GM18505 (cell line): ENCODE measurements around the gene RPS6KA2.

Source experiments
- ATAC-seq: cut with Tn5 transposase; IDR thresholded peaks from one replicate; pipeline ENCODE4 v1.9.1; 2021; ENCODE audit not compliant: unreplicated experiment
- POLR2A ChIP-seq: IDR thresholded peaks from 4 replicates; pipeline ENCODE4 v1.6.1; 2011; ENCODE audit warnings: borderline replicate concordance; ENCODE audit not compliant: insufficient read depth, insufficient read length; ENCODE audit errors: extremely low read depth

Gene RPS6KA2

GRCh38 chr6:166614171-166614583 is 12.9 kb downstream of the RPS6KA2 start:
- no peak for ATAC-seq
- TF ChIP-seq POLR2A = no peak

GRCh38 chr6:166613027-166613426 is 14.0 kb downstream of the RPS6KA2 start:
- ATAC-seq = no peak
- no peak for TF ChIP-seq POLR2A

GRCh38 chr6:166612471-166612881 is 14.6 kb downstream of the RPS6KA2 start:
- no peak for TF ChIP-seq POLR2A
- ATAC-seq = no peak

GRCh38 chr6:166611631-166612030 is 15.4 kb downstream of the RPS6KA2 start:
- ATAC-seq = no peak
- TF ChIP-seq POLR2A = no peak

GRCh38 chr6:166610069-166610468 is 17.0 kb downstream of the RPS6KA2 start:
- no peak for ATAC-seq
- no peak for TF ChIP-seq POLR2A

- ATAC-seq = no peak
- no peak for TF ChIP-seq POLR2A
These were observed 18.3 kb downstream of the RPS6KA2 start for GRCh38 chr6:166608774-166609173.

- TF ChIP-seq POLR2A = no peak
These were observed 21.3 kb downstream of the RPS6KA2 start for GRCh38 chr6:166605752-166606151.

GRCh38 chr6:166604911-166605310 is 22.1 kb downstream of the RPS6KA2 start:
- no peak for TF ChIP-seq POLR2A
- no peak for ATAC-seq

More at GRCh38 chr6:166605752-166606151, 21.3 kb downstream of the RPS6KA2 start:
- ATAC-seq = no peak

- no peak for ATAC-seq
- no peak for TF ChIP-seq POLR2A
These were observed 22.7 kb downstream of the RPS6KA2 start for GRCh38 chr6:166604328-166604727.

GRCh38 chr6:166603043-166603690 is 23.9 kb downstream of the RPS6KA2 start:
- ATAC-seq = no peak
- TF ChIP-seq POLR2A = no peak

GRCh38 chr6:166601956-166602355 is 25.1 kb downstream of the RPS6KA2 start:
- TF ChIP-seq POLR2A = no peak
- no peak for ATAC-seq

- ATAC-seq = no peak
These were observed 26.1 kb downstream of the RPS6KA2 start for GRCh38 chr6:166600931-166601330.

GRCh38 chr6:166599205-166599604 is 27.8 kb downstream of the RPS6KA2 start:
- ATAC-seq = no peak
- no peak for TF ChIP-seq POLR2A

More at GRCh38 chr6:166600931-166601330, 26.1 kb downstream of the RPS6KA2 start:
- TF ChIP-seq POLR2A = no peak

GRCh38 chr6:166598441-166599138 is 28.5 kb downstream of the RPS6KA2 start:
- TF ChIP-seq POLR2A = no peak
- no peak for ATAC-seq
